RKO (cell line): Measurements from ENCODE around the gene PTPRR.

Source experiments
- DNase-seq: peaks from one replicate; pipeline ENCODE4 v3.0.0-alpha.2; 2016; ENCODE audit warnings: low spot score

Gene PTPRR

DNA sequence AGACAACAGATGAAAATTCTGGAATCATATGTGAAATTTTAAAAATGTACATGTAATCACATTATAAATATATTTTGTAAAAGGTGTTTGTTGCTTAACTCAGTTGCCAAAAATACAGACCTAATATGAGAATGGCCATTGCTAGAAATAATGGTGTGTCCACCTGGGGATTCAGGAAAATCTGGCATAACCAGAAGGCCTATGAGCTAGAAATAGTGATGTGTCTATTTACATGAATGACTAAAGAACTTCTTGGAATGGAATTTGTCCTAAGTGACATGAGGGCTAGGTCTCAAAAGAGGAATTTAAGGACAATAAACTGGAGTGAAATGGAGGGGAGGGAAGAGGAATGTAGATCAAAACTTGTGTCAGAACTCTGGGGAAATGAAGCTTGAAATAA is 126.4 kb downstream of the PTPRR start:
- DNase-seq = no peak

DNA sequence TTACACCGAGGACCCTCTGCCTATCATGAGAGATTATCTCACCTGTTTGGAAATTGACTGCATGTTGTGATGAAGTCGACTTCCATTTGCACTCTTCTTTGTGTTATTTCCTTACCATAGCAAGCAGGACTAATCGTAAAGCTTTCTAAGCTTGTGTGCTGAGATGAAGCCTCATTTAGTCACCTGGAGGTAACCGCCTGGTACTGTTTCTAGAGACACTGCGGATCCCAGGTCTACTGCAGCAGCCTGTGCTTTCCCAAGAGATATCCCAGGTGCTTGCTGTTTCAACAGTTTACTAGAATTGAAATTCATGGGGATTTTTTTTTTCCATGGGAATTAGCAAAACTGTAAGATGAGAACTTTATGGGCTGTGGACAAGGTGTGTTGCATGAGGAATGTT is 131.8 kb downstream of the PTPRR start:
- no peak for DNase-seq

DNA sequence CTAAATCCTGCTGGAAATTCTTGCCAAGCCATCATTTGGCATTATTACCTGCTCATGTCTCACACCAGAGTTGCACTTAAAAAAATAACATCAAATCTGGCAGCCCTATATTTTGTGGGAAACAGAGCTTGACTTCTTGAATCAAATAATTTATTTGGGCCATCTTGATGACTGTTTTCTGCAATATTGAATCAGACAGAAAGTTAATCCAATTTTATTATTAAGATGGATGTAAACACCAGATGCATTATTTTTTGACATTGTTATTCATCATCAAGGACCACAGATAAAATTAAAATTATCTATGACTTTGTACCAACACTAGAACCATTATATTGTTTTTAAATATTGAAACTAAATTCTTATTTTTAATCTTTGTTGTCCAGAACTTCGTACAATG is 132.9 kb downstream of the PTPRR start:
- DNase-seq = no peak

DNA sequence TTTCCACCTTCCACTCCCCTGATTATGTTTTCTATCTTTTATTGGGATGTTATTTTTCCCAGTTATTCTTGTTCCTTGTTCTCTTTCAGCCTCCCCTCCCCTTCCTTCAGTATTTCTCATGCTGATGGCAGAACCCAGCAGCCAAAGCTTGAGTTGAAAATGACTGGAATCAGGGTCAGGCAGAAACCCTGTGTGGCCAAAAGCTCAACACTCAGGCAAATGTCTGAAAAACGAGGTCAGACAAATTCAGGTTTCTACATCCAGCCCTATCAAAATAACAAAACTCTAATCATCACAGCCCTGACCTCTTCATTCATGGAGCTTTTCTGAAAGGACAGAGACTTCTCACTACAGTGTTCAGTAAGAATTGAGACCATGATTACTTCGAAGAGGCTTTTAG is 134.6 kb downstream of the PTPRR start:
- DNase-seq = no peak

DNA sequence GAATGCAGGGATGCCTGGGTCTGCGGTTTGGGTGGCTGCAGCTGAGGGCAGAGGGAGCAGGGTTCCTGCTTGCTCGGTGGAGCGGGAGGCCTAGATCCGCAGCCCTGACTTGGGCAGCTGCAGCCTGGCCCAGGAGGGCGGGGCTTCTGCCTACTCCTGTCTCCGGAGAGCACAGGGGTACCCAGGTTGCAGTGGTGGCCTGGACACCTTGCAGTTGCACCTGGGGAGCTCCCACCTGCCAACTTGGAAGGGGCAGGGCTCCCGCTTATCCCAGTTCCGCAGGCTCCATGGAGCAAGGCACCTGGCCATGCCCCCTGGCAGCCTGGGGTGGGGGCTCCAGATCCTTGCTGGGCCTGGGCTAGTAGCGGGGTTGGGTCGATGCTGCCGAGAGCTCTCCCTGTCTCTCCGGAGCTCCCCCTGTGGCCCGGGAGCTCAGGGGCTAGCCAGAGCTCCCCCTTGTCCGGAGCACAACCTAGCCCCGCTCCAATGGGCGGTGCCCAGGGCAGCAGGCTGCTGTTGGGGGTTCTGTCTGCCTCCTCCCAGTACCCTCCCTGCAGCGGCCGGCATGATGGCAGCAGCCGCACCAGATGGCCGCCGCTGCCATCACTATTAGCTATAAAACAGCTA is 136.4 kb downstream of the PTPRR start:
- no peak for DNase-seq

DNA sequence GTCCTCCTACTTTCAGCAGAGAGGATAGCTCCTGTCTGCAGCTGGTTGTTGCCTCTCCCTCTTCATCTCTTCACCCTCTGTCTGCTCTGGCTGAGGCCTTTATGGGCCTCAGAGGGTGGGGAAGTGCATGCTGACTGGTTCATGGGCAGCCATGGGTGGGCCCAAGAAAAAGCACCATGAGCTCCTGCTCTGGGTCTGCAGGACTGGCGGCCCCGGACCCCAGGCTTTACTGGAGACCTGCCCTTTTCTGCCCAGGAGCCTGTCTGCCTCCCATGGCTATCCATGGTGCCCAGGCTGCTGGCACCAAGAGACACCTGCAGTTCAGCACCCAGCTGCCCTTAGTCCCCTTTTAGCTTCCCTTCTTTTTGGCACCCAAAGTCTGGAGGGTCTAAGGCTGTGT is 137.1 kb downstream of the PTPRR start:
- no peak for DNase-seq

DNA sequence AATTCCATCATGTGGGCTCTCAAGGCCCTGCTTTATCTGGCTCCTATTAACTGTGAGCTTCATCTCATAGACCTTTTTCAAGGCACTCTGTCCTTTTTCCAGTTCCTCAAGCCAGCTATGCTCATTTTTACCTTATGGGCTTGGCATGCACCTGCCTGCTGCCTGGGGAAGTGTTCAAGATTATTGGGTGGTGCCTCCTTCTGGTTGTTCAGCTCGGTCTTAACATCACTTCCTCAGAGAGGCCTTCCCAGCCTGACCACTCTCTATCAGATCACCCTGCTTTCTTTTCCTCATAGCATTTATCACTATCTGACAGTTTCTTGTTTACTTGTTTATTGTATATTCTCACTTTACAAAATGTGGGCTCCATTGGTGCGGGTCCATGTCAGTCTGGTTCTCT is 141.3 kb downstream of the PTPRR start:
- no peak for DNase-seq

DNA sequence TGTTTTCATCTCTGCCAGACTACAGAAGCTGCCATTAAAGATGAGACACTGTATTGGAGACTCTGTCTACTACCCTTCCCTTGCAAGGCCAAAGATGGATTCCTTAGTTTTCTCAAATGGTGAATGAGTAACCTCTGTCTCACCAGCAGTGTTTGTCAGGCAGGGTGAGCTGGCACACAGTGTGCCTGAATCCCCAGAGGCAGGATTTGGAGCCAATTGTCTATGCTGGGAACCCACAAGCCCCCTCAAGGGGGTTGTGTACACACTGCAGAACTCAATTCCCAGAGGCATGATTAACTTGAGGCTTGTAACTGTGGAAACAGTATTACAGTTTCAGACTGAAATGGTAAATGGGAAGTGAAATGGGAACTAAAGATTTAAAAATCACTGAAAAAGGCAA is 146.5 kb downstream of the PTPRR start:
- DNase-seq = peak; percentile 48

DNA sequence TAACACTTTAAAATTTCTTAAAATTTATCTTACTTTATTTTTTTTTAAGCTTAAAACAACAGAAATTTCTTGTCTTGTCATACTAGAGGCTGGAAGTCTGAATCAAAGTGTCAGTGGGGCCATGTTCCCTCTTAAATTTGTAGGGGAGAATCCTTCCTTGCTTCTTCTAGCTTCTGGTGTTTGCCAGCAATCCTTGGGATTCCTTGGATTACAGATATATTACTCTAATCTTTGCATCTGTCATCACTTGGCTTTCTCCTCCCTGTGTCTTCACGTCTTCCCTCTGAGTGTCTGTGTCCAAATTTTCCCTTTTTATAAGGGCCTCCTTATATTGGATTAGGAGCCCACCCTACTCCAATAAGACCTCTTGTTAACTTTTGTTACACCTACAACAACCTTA is 147.7 kb downstream of the PTPRR start:
- DNase-seq = no peak

DNA sequence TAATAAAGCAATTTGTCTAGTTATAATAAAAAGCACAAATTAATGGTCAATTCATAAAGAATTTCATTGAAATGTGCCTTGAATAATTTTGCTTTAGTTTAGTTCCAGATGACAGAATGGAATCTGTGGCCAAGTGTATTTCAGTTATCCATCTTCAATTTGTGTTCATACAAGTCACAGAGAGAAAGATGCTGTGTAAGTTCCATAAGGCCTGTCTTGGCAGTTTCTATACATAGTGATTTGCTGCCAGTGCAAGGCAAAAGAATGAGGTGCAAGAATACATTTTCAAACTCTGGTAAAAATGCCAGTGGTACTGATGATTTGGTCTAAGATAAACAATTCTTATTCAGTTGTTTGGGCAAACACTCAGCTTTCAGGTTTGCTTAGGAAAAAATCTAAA is 149.0 kb downstream of the PTPRR start:
- no peak for DNase-seq

DNA sequence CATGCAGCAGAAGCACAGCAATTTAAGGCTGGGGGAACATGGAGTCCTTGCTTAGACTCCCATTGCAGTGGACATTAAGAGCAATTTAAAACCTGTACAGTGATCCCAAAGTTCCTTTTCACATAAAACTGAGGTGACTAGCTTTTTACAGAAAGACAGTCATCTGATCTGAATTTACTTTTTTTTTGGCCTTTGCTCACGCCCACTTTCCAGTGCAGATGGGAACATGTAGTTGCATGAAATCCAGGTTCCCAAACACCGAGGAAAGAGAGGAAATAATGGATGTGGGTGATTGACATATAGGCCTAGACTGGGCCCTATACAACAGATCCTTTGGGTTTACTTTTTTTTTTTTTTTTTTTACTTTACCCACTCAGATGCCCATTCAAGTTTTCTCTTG is 156.9 kb downstream of the PTPRR start:
- DNase-seq = no peak

DNA sequence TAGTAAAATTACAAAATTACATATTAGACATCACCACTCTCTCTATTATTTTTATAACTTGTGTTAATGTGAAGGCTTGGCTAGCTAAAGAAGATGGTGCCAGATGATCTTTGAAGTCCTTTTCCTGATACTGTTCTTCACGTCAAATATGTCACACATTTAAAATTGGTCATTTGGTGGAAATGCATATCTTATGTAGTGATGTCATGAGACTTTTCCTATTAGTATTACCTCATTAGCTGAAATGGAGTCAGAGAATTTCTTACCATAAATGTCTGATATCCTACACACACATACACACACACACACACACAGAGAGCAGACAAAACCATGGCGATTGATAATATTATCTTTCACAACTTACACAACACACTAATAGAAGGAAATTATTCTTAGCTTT is 158.5 kb downstream of the PTPRR start:
- no peak for DNase-seq

DNA sequence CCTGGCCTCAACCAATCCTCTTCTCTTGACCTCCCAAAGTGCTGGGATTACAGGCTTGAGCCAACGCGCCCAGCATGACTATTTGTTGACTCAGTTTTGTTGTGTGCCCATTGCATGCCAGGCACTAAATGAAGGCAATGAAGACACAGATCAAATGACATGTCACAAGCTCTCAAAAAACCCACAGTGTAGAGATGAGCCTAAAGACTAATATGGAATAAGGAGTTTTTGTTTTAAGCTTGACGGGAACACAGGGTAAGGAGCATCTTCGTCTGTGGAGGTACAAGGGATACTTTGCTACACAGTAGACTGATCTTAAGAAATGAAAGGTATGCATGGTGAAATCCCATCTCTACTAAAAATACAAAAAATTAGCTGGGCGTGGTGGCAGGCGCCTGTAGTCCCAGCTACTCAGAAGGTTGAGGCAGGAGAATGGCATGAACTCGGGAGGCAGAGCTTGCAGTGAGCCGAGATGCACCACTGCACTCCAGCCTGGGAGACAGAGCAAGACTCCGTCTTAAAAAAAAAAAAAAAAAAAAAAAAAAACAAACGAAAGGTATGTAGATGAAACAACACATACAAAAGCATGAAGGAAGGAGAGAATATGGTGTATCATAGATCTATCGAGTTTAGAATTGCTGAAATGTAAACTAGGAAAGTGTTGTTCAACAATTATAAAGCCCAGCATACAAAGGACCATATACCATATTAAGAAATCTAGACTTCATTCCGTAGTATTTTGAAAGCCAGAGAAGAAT is 161.2 kb downstream of the PTPRR start:
- no peak for DNase-seq

DNA sequence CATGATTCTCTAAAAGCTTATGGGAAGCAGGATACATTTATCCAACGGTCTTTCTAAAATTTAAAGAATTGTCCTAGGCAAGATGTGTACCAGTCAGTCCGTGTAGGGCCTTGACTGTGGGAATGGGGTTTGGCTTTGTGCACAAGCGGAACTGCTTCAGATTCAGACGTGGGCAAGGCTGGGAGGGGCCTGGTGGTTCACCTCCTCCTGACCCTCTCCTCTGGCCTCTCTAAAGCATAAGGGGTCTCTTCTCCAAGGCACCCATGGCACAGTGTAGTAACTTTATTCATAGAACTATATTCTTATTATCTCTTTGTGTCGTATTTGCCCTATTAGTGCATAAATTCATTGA is 162.1 kb downstream of the PTPRR start:
- no peak for DNase-seq

DNA sequence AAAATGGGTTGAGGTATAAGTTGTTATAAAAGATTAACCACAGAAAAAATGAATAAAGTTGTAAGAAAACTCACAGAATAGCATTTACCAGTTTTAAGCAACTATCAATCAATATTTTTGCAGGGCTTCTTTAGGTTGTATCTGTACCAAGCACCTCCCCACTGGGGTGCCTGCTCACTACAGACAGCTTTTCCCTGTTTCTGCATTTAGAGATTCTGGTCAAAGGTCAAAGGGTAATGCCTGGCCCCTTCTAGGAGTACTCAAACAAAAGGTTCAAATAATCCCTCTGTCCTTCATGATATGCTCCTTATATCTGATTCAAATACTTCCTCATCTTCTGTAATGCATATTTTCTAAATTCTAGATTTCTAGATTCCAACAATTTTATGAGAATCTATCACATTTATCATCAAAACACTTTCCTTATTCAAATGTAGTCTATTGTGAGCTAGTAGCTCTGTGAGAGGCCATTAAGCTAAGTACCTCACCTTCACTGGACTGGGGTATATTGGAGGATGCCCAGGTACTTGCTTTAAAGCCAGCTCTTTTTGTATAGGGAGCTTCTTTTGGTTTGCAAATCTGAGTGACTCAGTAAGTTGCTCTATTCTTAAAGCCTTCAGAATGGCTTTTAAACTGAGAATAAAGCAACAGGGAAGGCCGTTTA is 162.6 kb downstream of the PTPRR start:
- no peak for DNase-seq

DNA sequence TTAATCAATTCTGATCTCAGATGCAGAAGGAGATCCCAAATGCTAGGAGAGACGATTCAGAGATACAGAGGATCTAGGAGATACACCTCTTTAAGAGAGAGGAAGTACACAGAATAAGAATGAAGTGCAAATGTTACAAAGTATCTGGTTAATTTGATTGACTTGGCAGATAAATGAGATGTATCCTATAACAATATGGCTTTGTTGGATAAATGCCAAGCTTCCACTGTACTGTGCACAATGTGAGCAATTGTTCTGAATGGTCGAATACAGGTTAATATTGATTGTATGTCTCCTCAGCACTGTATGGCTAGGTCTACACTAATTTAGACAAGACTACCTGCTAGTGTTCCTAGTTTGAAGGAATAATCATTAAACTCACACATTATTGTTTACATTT is 163.7 kb downstream of the PTPRR start:
- DNase-seq = no peak

DNA sequence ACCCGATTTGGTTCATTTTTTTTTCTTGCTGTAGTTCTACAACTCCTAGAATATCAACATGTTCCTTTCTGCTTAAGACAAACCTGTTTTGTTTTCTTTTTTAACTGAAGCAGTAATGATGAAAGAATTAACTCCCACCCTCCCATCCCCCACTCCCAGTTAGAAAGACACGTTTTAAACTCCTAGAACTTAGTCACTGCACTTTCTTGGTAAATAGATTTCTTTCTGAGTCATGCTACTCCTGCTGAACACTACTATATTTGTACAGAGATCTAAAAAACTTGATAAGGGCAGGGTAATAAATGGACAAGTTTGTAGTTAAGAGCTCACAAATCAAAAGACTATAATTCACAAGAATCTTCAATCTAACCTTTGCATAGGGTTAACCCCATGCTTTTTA is 164.4 kb downstream of the PTPRR start:
- DNase-seq = peak; percentile 24

DNA sequence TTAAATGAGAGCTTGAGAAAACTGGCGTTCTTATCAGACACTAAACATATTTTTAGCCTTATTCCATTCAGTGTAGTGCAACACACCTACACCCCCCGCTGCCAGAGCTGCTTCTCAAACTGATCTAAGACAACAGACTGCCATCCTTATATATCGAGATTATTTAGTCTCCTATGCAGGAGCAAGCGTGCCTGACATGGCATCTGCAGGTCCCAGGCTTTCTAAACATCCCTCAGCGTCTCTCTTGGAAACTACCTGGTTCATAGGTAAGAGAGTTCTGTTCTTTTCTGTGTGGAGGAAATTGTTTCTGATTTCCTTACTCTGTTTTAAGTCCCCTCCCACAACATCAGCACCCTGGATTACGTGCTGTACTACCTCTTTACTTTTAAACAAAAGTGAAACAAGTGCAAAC is 166.2 kb downstream of the PTPRR start:
- no peak for DNase-seq

DNA sequence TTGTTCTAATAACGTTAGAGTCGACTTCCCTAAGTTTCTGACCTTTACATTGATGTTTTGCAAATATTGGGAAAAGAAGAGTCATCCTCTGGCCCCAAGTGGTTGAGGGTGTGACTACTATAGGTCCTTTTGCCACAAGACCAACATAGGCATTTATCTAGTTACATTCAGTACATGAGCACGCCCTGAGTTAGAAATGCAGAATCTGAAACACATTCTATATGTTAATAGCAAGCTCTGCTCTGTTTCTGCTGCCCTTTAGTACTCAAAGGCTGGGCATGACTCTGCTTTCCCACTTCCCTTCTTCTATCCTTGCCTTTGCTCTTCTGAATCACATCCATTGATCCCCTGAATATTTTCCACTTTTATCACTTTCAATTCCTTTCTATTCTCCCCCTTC is 168.2 kb downstream of the PTPRR start:
- no peak for DNase-seq

DNA sequence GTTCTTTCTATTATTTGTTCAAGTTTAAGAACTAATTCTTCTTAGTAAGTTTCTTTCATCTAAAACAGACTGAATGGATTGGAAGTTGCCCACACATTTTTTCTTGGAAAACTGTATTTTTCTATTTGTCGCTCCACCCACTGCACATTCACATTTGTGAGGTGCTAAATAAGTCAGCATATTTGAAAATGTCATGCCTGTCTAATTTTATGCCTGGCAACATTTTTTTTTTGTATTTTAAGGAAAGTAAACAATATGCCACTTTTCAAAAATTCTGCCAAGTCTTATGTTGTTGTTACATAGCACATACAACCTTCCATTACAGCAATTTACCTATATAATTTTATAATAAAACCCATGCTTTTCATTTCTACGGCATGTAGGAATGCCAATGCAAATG is 170.6 kb downstream of the PTPRR start:
- DNase-seq = no peak

DNA sequence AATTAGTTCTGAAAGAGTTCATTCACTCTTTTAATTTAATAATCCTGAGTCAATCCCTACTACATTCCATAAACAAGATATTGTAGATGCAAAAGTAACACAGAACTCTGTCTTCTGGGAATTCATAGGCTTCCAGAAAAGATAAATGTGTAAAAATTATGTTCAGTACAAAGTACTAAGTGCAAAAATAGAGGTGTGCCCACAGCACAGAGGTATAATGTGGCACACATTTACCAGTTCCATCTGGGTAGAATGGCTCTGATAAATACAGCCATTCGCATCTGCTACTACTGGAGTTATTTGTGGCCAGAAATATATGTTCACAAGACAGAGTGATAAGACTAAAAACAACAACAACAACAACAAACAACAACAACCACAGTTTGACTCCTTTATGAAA is 171.7 kb downstream of the PTPRR start:
- no peak for DNase-seq

DNA sequence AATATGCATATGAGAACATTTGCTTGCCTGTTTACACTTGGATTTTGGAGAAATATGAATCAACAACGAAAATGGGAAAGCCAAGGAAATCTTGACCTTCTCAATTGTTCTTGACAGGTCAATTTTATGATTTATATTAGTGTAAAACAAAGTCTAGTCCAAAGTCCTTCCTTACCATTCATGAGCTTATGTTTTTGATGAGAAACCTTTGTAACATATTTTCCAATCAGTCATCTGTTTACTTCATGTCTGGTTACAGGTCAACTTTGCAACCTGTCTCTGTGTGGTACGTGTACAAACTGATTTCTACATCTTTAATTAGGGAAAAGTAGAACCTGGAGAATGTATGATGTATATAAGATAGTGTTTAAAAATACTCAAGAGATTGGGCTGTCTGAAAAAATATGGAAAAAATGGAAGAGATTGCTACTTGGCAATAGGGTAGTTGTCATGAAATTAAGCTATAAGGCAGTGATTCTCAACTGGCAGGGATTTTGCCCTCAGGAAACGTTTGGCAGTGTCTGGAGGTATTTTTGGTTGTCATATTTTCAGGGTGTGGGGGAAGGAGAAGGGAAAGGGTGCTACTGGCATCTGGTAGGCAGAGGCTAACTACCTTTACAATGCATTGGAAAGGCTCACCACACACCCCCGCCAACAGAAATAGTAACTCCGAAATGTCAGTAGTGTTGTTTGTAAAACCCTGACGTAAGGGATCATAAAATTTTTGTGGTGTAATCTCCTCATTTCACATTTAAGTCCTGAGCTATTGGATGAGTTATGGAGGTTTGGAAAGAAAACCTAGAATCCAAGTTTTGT is 172.9 kb downstream of the PTPRR start:
- DNase-seq = no peak

DNA sequence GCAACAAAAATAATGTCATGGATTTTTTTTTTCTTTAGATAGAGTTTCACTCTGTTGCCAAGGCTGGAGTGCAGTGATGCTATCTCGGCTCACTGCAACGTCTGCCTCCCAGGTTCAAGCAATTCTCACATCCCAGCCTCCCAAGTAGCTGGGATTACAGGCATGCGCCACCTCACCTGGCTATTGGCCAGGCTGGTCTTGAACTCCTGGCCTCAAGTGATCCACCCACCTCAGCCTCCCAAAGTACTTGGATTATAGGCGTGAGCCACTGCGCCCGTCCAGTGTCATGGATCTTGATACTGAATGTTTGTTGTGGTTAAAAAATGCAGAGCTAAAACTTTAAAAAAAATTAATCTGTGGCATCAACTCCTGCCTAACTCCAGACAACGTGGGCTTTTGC is 175.5 kb downstream of the PTPRR start:
- DNase-seq = no peak
